Erythroblast (primary cell): ENCODE results near the gene TNIP1.

ENCODE experiments used
- GATA1 ChIP-seq: IDR thresholded peaks from 2 replicates; pipeline ENCODE4 v1.6.1; 2011; ENCODE audit warnings: low read depth, mild to moderate bottlenecking, control low read depth, low read length, moderate library complexity
- POLR2A ChIP-seq: IDR thresholded peaks from 2 replicates; pipeline ENCODE4 v1.6.1; 2011; ENCODE audit warnings: mild to moderate bottlenecking, low read length

GRCh38 chr5:151085517-151086041, 4.7 kb upstream of the TNIP1 start:
- TF ChIP-seq POLR2A (no peak), GATA1 (no peak)
